ENCODE data around the gene ZNF771. TPM values are rescaled to one million over a fixed set of nuclear protein-coding genes. Genes with fewer than 3 reads are reported as not detected.

The ZNF771 gene
- polyA plus RNA-seq, 1 of the 3 experiments (the other 2 are of a cell fraction), result 20.4 TPM

- Histone ChIP-seq H3F3A (replicated peaks; ENCODE audit: insufficient read depth) (peaks cover 24% of the 10 kb centered on the region), H3K27ac (ENCODE audit: low read depth in 2 of 2, low read length in 1 of 2) (no peak overlapping the region), H3K36me3 (replicated peaks in 1 of 2; ENCODE audit: control insufficient read depth in 1 of 2, insufficient read depth in 2 of 2, low read length in 1 of 2) (peaks cover 15 to 22% of the 10 kb centered on the region in 2 experiments), H3K4me2 (no peak overlapping the region), H3K27me3 (ENCODE audit: insufficient read depth) (no peaks in the 10 kb centered on the region), H4K20me1 (ENCODE audit: insufficient read depth) (peaks cover 4% of the 10 kb centered on the region; the same call in 1 of the 2 replicates), H3K9me3 (no peaks in the 10 kb centered on the region), H3K4me3 (ENCODE audit: low read depth in 2 of 2, low read length in 1 of 2) (no peak overlapping the region), H3K79me2 (ENCODE audit: insufficient read depth) (peaks cover 32% of the 10 kb centered on the region), H3K4me1 (ENCODE audit: control insufficient read depth in 1 of 2, insufficient read depth in 2 of 2, low read depth in 1 of 2, low read length in 1 of 2) (peaks cover 7 to 17% of the 10 kb centered on the region in 2 experiments; a peak in 2 of 4 replicates), H3K9me2 (no peaks in the 10 kb centered on the region), H3K9ac (no peak overlapping the region), H2AFZ (ENCODE audit: low read depth) (no peak overlapping the region)
- ChIA-PET CTCF (no interaction called here), POLR2A (no interaction called here)
- 92% methylated on average over 5 of the region's 5 CpGs for WGBS (ENCODE audit: low lambda C conversion rate)
- no peak for TF ChIP-seq RCOR1 (IDR thresholded peaks at IDR 0.05; ENCODE audit: low read length)
- no peak for TF ChIP-seq RFX5 (IDR thresholded peaks at IDR 0.05; ENCODE audit: low read length)
- no peak for TF ChIP-seq GATA2 (CRISPR knock-in tag; IDR thresholded peaks at IDR 0.05)
- no peak for TF ChIP-seq EP300 (IDR thresholded peaks at IDR 0.05; ENCODE audit: borderline replicate concordance in 1 of 2, low read depth in 1 of 2, low read length in 1 of 2)
- TF ChIP-seq MAX (IDR thresholded peaks at IDR 0.05; ENCODE audit: low read depth), result no peak
- no peak for TF ChIP-seq CTCF (IDR thresholded peaks at IDR 0.05)
- TF ChIP-seq MXI1 (IDR thresholded peaks at IDR 0.05; ENCODE audit: low read depth, low read length), result no peak
- TF ChIP-seq NRF1 (IDR thresholded peaks at IDR 0.05; ENCODE audit: low read depth, low read length), result no peak
- no peak for TF ChIP-seq TEAD4 (IDR thresholded peaks at IDR 0.05; ENCODE audit: borderline replicate concordance, insufficient read depth)
- TF ChIP-seq YY1 (IDR thresholded peaks at IDR 0.05; ENCODE audit: low read depth), result no peak
- TF ChIP-seq ZBTB33 (IDR thresholded peaks at IDR 0.05; ENCODE audit: borderline replicate concordance, low read depth), result no peak
- TF ChIP-seq RXRA (IDR thresholded peaks at IDR 0.05; ENCODE audit: borderline replicate concordance, low read depth), result no peak
- TF ChIP-seq POLR2AphosphoS5 (IDR thresholded peaks at IDR 0.05; ENCODE audit: low read depth, low read length), result no peak
- no peak for TF ChIP-seq SIN3A (IDR thresholded peaks at IDR 0.05; ENCODE audit: borderline replicate concordance, low read depth, low read length)
- no peak for TF ChIP-seq NFIC (IDR thresholded peaks at IDR 0.05; ENCODE audit: borderline replicate concordance)
- no peak for TF ChIP-seq CHD2 (IDR thresholded peaks at IDR 0.05; ENCODE audit: low read length, partially characterized antibody)
- no peak for TF ChIP-seq ELF1 (IDR thresholded peaks at IDR 0.05)
- TF ChIP-seq FOSL2 (IDR thresholded peaks at IDR 0.05; ENCODE audit: borderline replicate concordance, low read depth), result no peak
- no peak for TF ChIP-seq JUND (IDR thresholded peaks at IDR 0.05)
- DNase-seq, result no peak
These were observed 6.8 kb downstream of the ZNF771 start for GRCh38 chr16:30414159-30414558.
